GM12892 (cell line): ENCODE measurements around the gene PFKFB4.
"Not testable (repeated sequence)": the region's sequence is repeated elsewhere in the genome, so short reads cannot be mapped to it uniquely, and the experiment has no call there.

Experiments
- DNase-seq: peaks from one replicate; pipeline ENCODE4 v3.0.0; 2011; ENCODE audit not compliant: insufficient read length
- FAIRE-seq: peaks from 2 replicates; lab custom pipeline; 2011; peaks lifted over from hg19 to GRCh38; lab: Jason Lieb, UNC
- POLR2A ChIP-seq: IDR thresholded peaks from 2 replicates; pipeline ENCODE4 v1.6.1; 2011; ENCODE audit warnings: low read depth, low read length, control low read depth
- POLR2AphosphoS5 ChIP-seq: IDR thresholded peaks from 2 replicates; pipeline ENCODE4 v1.6.1; 2011; ENCODE audit warnings: low read depth, low read length, control low read depth
- TAF1 ChIP-seq: IDR thresholded peaks from 2 replicates; pipeline ENCODE4 v1.6.1; 2011; ENCODE audit warnings: low read depth, mild to moderate bottlenecking, control low read depth, low read length, borderline replicate concordance

Gene PFKFB4

GRCh38 chr3:48543271-48543866 lies 13.2 kb downstream of the PFKFB4 start:
- DNase-seq (no peak), FAIRE-seq (no peak)
- TF ChIP-seq POLR2A (no peak), TAF1 (no peak), POLR2AphosphoS5 (no peak)

DNA sequence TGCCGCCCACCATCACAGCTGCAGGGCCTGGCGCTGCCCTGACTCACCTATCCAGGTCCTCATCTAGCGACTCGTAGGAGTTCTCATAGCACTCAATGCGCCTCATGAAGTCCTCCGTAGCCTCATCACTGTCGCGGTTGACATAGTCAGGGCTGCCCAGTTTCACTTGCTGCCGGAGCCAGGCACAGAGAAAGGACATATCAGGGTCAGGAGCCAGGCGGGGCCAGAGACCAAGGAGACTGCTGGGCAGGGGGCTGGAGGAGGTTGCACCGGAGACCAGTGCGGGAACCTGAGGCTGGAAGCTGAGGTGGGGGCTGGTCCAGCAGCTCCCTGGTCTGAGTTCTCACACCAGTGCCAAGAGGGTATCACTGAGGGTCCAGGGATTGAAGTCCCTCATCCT lies 18.2 kb downstream of the PFKFB4 start:
- no peak for FAIRE-seq
- TF ChIP-seq POLR2AphosphoS5 (no peak), POLR2A (no peak), TAF1 (no peak)
- no peak for DNase-seq

DNA sequence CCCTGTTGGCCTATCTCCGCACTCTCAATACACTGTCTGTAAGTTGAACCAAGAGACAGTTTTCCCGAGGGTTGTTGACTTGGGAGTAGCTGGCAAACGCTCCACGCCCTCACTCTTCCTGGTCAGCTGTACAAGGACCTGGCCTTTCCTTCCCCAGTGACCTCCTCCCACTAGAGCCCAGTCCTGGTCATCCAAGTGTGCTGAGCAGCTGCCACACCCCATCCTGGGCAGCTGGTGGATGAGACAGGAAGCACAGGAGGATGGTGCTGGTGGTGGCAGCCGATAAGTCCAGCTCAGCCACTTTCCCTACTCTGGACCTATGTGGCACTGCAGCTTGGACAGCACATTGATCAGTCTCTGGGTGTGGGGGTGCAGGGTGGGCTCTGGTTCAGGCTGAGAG lies 19.8 kb downstream of the PFKFB4 start:
- FAIRE-seq (no peak), DNase-seq (no peak)
- no peak for TF ChIP-seq POLR2A
- TF ChIP-seq TAF1: no peak
- TF ChIP-seq POLR2AphosphoS5: no peak

GRCh38 chr3:48536116-48536515 lies 20.5 kb downstream of the PFKFB4 start:
- no peak for FAIRE-seq
- TF ChIP-seq POLR2A: no peak
- TF ChIP-seq POLR2AphosphoS5: no peak
- TF ChIP-seq TAF1: no peak
- DNase-seq: no peak

DNA sequence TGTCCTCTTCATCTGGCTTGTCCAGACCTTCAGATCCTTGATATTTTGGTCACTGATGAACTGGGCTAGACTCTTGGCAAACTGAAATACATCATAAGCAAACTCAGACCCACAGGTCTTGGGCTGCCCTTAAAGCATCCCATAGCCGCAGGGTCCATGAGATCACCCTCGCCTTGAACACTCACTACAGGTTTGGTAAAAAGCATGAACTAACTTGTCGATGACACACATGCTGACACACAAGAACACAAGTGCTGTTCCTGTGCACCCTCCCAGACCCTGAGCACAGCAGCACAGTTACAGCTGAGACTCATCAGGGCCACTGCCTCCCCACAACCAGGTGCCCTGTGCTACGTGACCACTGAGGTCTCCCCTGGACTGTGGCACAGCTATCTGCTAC lies 21.0 kb downstream of the PFKFB4 start:
- no peak for DNase-seq
- no peak for FAIRE-seq

DNA sequence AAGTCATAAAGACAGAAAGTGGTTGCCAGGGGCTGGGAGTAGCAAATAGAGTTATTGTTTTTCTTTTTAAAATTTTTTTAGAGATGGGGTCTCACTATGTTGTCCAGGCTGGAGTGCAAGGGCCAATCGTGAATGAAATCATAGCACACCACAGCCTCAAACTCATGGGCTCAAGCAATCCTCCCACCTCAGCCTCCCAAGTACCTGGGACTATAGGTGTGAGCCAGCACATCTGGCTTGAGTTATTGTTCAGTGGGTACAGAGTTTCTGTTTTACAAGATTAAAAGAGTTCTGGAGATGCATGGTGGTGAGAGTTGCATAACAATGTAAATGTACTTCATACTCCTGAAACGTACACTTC lies 23.6 kb downstream of the PFKFB4 start:
- no peak for DNase-seq
- TF ChIP-seq POLR2AphosphoS5 (no peak), POLR2A (no peak), TAF1 (no peak)
- no peak for FAIRE-seq

More for the DNA sequence above, 21.0 kb downstream of the PFKFB4 start:
- no peak for TF ChIP-seq POLR2AphosphoS5

- DNase-seq: no peak
- no peak for TF ChIP-seq POLR2AphosphoS5
- no peak for TF ChIP-seq TAF1
- TF ChIP-seq POLR2A: no peak
- FAIRE-seq: no peak
Observed at GRCh38 chr3:48532271-48532976, 24.2 kb downstream of the PFKFB4 start.

DNA sequence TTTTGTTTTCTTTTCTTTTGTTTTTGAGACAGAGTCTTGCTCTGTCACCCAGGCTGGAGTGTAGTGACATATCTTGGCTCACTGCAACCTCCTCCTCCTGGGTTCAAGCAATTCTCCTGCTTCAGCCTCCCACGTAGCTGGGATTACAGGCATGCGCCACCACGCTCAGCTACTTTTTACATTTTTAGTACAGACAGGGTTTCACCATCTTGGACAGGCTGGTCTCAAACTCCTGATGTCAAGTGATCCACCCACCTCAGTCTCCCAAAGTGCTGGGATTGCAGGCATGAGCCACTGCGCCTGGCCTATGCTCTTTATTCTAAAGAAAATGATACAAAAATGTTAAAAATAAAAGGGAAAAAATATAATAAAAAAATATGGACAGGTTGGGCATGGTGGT lies 25.9 kb downstream of the PFKFB4 start:
- FAIRE-seq, DNase-seq: not testable (repeated sequence)

DNA sequence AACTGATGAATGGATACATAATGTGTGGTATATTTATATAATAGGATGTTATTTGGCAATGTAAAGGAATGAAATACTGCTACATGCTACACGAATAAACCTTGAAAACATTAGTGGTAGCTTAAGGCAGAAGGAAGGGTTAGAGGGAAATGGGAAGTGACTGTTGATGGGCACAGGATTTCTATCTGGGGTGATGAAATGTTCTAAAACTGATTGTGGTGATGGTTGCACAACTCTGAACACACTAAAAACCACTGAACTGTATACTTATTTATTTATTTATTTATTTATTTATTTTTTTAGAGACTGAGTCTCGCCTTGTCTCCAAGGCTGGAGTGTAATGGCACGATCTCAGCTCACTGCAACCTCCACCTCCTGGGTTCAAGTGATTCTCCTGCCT lies 27.8 kb downstream of the PFKFB4 start:
- no peak for FAIRE-seq
- no peak for TF ChIP-seq POLR2AphosphoS5
- DNase-seq: no peak

- TF ChIP-seq TAF1: no peak
- FAIRE-seq (no peak), DNase-seq (no peak)
Observed at GRCh38 chr3:48528048-48528447, 28.6 kb downstream of the PFKFB4 start.

GRCh38 chr3:48524970-48525369 lies 31.6 kb downstream of the PFKFB4 start:
- TF ChIP-seq POLR2A: no peak
- no peak for TF ChIP-seq TAF1
- TF ChIP-seq POLR2AphosphoS5: no peak
- no peak for DNase-seq

DNA sequence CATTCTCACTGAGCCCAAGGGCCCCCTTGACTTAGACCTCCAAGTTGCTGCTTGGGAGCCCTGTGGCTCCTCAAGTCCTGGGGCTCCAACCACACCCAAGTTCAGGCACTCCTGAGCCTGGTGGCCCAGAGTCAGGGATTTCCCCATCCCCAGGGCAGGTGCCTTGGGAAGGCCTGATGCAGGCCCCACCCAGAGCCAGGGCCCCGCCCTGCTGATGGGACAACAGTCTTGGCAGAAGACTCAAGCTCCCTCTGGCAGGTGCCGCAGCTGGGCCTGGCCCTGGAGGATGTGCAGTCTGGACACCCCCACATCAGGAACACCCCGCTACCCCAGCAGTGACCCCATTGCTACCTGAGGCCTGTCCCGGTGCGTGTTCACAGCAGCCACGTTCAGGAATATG lies 35.0 kb downstream of the PFKFB4 start:
- TF ChIP-seq TAF1: no peak
- TF ChIP-seq POLR2AphosphoS5: no peak
- no peak for TF ChIP-seq POLR2A
- DNase-seq (no peak), FAIRE-seq (no peak)

More at GRCh38 chr3:48524970-48525369, 31.6 kb downstream of the PFKFB4 start:
- FAIRE-seq: no peak

DNA sequence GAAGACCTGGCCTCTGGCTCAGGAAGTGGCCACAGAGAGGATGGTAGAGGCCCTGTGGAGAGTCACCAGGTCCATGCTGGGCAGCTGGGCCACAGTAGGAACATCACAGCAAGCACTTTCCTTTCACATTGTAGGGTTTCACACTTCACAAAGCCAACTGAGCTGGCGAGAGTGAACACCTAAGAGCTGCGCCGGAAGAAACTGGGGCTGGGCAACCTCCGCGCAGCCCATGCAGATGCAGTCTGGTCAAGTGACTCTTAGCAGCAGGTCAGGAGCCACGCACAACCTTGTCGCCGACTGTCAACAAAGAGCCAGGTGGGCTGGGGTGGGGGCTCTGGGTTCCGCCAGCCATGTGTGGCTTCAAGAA lies 37.3 kb downstream of the PFKFB4 start:
- DNase-seq: no peak
- TF ChIP-seq POLR2AphosphoS5 (no peak), TAF1 (no peak), POLR2A (no peak)
- FAIRE-seq: no peak
